BE2C (cell line): ENCODE measurements around the gene ASTN2.

Experiments used
- DNase-seq: peaks from one replicate; pipeline ENCODE4 v3.0.0-alpha.2; 2020
- H3K27me3 ChIP-seq: fragments of 250-450 bp; sonication (Bioruptor Pico); 2 replicates; pipeline ENCODE4 v1.5.1; 2020; ENCODE audit warnings: mild to moderate bottlenecking
- H3K36me3 ChIP-seq: fragments of 250-450 bp; sonication (Bioruptor Pico); 2 replicates; pipeline ENCODE4 v1.5.1; 2020; ENCODE audit warnings: mild to moderate bottlenecking
- H3K4me1 ChIP-seq: fragments of 250-450 bp; sonication (Bioruptor Pico); 2 replicates; pipeline ENCODE4 v1.5.1; 2020
- H3K4me3 ChIP-seq: 2 replicates; pipeline ENCODE4 v1.5.1; 2011; ENCODE audit warnings: low read depth, low read length
- H3K9me3 ChIP-seq: fragments of 250-450 bp; sonication (Bioruptor Pico); 2 replicates; pipeline ENCODE4 v1.5.1; 2020
- TF ChIP-seq, protein P1 (sequence below): IDR thresholded peaks from 2 replicates; pipeline ENCODE4 v1.5.1; 2012; ENCODE audit warnings: mild to moderate bottlenecking, low read depth, low read length

The ASTN2 gene

DNA sequence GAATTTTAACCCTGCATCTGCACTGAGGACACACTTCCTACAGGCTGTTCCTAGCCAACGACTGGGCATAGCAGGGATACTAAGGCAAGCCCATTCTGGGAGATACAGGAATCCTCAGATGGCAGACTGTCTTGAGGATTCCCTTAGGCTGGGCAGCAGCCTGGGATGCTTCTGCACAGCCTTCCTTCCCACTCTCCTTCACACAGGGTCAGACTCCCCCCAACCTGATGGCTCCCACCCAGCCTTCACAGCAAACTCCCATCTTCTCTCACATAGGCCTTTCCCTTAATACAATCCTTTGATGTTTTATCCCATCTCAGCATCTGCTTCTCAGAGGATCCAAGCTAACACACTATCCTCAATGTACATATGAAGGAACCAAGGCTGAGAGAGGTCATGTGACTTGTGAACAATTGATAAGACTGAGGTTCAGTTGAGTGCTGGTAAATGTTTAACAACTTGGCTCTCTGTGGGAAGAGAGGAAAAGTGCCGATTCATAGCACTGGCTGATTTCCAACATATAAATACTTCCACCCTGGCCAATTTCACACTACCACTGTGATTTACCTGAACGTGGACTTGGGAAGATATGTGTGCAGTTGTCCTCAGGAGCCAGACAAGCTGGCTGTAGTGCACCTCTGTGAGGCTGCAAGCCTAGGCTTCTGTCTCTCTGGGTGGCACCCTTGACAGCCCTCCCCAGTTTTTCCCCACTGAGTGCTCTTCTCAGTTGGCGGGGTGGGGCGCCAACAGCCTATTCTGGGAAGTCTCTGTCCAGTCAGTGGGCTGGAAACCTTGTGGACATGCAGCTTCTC, 848.0 kb downstream of the ASTN2 start:
- TF ChIP-seq, protein P1, sequence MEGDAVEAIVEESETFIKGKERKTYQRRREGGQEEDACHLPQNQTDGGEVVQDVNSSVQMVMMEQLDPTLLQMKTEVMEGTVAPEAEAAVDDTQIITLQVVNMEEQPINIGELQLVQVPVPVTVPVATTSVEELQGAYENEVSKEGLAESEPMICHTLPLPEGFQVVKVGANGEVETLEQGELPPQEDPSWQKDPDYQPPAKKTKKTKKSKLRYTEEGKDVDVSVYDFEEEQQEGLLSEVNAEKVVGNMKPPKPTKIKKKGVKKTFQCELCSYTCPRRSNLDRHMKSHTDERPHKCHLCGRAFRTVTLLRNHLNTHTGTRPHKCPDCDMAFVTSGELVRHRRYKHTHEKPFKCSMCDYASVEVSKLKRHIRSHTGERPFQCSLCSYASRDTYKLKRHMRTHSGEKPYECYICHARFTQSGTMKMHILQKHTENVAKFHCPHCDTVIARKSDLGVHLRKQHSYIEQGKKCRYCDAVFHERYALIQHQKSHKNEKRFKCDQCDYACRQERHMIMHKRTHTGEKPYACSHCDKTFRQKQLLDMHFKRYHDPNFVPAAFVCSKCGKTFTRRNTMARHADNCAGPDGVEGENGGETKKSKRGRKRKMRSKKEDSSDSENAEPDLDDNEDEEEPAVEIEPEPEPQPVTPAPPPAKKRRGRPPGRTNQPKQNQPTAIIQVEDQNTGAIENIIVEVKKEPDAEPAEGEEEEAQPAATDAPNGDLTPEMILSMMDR: no peak
- Histone ChIP-seq H3K4me1 (peaks cover 2% of the 10 kb centered on the region), H3K27me3 (no peaks in the 10 kb centered on the region), H3K4me3 (no peak overlapping the region), H3K36me3 (no peaks in the 10 kb centered on the region; the same call in 1 of the 2 replicates), H3K9me3 (no peaks in the 10 kb centered on the region)
- no peak for DNase-seq

DNA sequence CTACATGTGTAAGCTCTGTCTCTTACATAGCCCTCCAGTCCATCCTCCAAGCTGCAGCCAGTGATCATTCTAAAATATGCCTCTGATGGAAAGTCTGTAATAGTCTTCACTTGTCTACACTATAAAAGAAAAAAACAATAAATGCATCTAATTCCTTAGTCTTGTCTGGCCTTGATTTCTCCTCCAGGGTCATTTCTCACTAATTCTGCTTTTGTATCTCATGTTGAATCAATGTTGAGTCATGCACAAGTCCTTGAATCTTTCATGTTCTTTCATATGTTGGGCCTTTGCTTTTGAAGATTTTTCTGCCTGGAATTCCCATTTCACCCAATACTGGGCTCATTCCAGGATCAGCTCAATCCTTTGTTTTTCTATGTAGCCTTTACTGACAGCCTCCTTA, 848.9 kb downstream of the ASTN2 start:
- Histone ChIP-seq H3K27me3 (no peaks in the 10 kb centered on the region), H3K4me3 (no peak overlapping the region), H3K4me1 (no peaks in the 10 kb centered on the region; the same call in 1 of the 2 replicates), H3K36me3 (no peaks in the 10 kb centered on the region; the same call in 1 of the 2 replicates), H3K9me3 (no peaks in the 10 kb centered on the region)
- TF ChIP-seq, protein P1: no peak
- DNase-seq: no peak

- no peaks in the 10 kb centered on the region; the same call in 1 of the 2 replicates for H3K36me3 ChIP-seq
- TF ChIP-seq, protein P1: no peak
- H3K4me1 ChIP-seq: no peaks in the 10 kb centered on the region; the same call in 1 of the 2 replicates
- H3K9me3 ChIP-seq: no peaks in the 10 kb centered on the region
- H3K27me3 ChIP-seq: no peaks in the 10 kb centered on the region
- no peak for DNase-seq
- H3K4me3 ChIP-seq: no peak overlapping the region
These were observed 850.5 kb downstream of the ASTN2 start for GRCh38 chr9:116564266-116564793.

GRCh38 chr9:116558818-116559540, 855.9 kb downstream of the ASTN2 start:
- no peak for DNase-seq
- TF ChIP-seq, protein P1: no peak
- H3K36me3 ChIP-seq: no peaks in the 10 kb centered on the region
- H3K4me1 ChIP-seq: no peaks in the 10 kb centered on the region
- H3K4me3 ChIP-seq: no peak overlapping the region
- no peaks in the 10 kb centered on the region for H3K9me3 ChIP-seq
- no peaks in the 10 kb centered on the region for H3K27me3 ChIP-seq

DNA sequence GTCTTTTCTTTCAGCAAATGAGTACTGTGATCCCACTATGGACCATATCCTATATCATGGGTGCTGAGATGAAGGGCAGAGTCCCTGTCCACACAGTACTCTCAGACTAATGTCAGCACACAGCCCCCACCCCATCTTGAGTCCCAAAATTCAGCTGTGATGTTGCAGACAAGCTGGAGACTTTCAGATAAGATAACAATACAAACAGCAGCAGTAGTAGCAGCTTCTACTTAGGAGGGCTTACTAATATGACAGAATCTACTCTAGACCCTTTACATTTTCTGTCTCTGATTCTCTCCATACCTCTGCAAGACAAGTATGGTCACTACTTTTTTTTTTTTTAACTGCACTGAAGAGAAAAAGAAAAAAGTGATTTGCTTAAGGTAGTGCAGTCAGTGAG, 856.8 kb downstream of the ASTN2 start:
- H3K36me3 ChIP-seq: no peaks in the 10 kb centered on the region
- TF ChIP-seq, protein P1: no peak
- no peaks in the 10 kb centered on the region for H3K27me3 ChIP-seq
- H3K4me1 ChIP-seq: no peaks in the 10 kb centered on the region
- DNase-seq: no peak
- no peaks in the 10 kb centered on the region for H3K9me3 ChIP-seq
- no peak overlapping the region for H3K4me3 ChIP-seq
